HepG2 (cell line): Measurements from ENCODE around the gene B4GALT7. TPM values are rescaled to one million over a fixed set of nuclear protein-coding genes. Genes with fewer than 3 reads are reported as not detected.
A peak's percentile ranks its signal among the peaks of the same experiment; 100 is the strongest.

Experiments
- ATAC-seq: fragments of 200-7000 bp; cut with Tn5 transposase; 3 replicates; pipeline ENCODE4 v1.9.1; 2020; ENCODE audit warnings: mild to moderate bottlenecking, moderate library complexity
- BruUV-seq: library from RNA; stranded (reverse); fragments of 400-500 nt; replicated peaks from 2 replicates; lab custom pipeline; 2021; lab: Mats Ljungman, UMichigan
- CTCF ChIA-PET: fragments of 300-600 bp; formaldehyde crosslinking; extraction: SDS; loops from one replicate; lab custom pipeline; 2021; ENCODE audit warnings: low total read pairs, inconsistent platforms, low intra/inter-chr PET ratio; lab: Yijun Ruan, JAX
- POLR2A ChIA-PET: fragments of 350-600 bp; sonication (Branson Sonifier 250); formaldehyde crosslinking; loops from one replicate; lab custom pipeline; 2020; ENCODE audit warnings: antibody characterized with exemption, inconsistent platforms; lab: Yijun Ruan, JAX
- DNase-seq: peaks from one replicate; pipeline ENCODE4 v3.0.0-alpha.2; 2015; ENCODE audit warnings: low spot score
- FAIRE-seq: peaks from 3 replicates; lab custom pipeline; 2011; peaks lifted over from hg19 to GRCh38; lab: Jason Lieb, UNC
- H2AFZ ChIP-seq: one replicate; pipeline ENCODE4 v1.6.1; 2011; ENCODE audit warnings: low read length, inconsistent platforms
- H3K27ac ChIP-seq: fragments of 300-600 bp; 3 replicates; pipeline ENCODE4 v1.8.0; 2011; ENCODE audit warnings: mixed run types, mild to moderate bottlenecking, mixed read lengths, low read length, inconsistent platforms; ENCODE audit not compliant: insufficient read depth; ENCODE audit errors: extremely low read length
- H3K27me3 ChIP-seq, 2 experiments: fragments of 200-600 bp in 1 of 2; 2 replicates in 1 of 2; 3 replicates in 1 of 2; pipeline versions ENCODE4 v1.6.0 to v1.8.0; 2011; ENCODE audit warnings: low read length in 2 of 2, mild to moderate bottlenecking in 2 of 2, moderate library complexity in 2 of 2, inconsistent platforms in 1 of 2; ENCODE audit not compliant: insufficient read depth in 2 of 2, control insufficient read depth in 1 of 2
- H3K36me3 ChIP-seq, 2 experiments: fragments of 200-600 bp in 1 of 2; replicated peaks in 1 of 2; 2 replicates in 1 of 2; 3 replicates in 1 of 2; pipeline versions ENCODE4 v1.5.1 to v1.8.0; 2011; ENCODE audit warnings: low read length in 2 of 2, inconsistent platforms in 1 of 2; ENCODE audit not compliant: insufficient read depth in 2 of 2, control insufficient read depth in 1 of 2
- H3K4me1 ChIP-seq: 2 replicates; pipeline ENCODE4 v1.5.1; 2012; ENCODE audit warnings: low read length, inconsistent platforms; ENCODE audit not compliant: insufficient read depth
- H3K4me2 ChIP-seq: 2 replicates; pipeline ENCODE4 v1.6.0; 2011; ENCODE audit warnings: low read depth, low read length, inconsistent platforms
- H3K4me3 ChIP-seq, 3 experiments: fragments of 200-600 bp in 1 of 3; sonication (generic), shearing (Covaris generic) in 1 of 3; replicated peaks in 1 of 3; 2 replicates each; pipeline ENCODE4 v1.5.1; 2011 to 2016; ENCODE audit warnings: low read length in 3 of 3, inconsistent platforms in 2 of 3, low read depth in 2 of 3, mild to moderate bottlenecking in 2 of 3, control low read depth in 1 of 3, mixed read lengths in 1 of 3; ENCODE audit not compliant: insufficient read depth in 1 of 3
- H3K79me2 ChIP-seq: one replicate; pipeline ENCODE4 v1.6.1; 2011; ENCODE audit warnings: low read length, inconsistent platforms; ENCODE audit not compliant: insufficient read depth
- H3K9ac ChIP-seq: 2 replicates; pipeline ENCODE4 v1.6.0; 2011; ENCODE audit warnings: mild to moderate bottlenecking, low read depth, low read length, inconsistent platforms; ENCODE audit not compliant: insufficient read depth
- H3K9me3 ChIP-seq: 2 replicates; pipeline ENCODE4 v1.5.1; 2012; ENCODE audit warnings: mild to moderate bottlenecking, low read length
- H4K20me1 ChIP-seq: 2 replicates; pipeline ENCODE4 v1.6.0; 2011; ENCODE audit warnings: inconsistent platforms, mild to moderate bottlenecking, low read length, moderate library complexity; ENCODE audit not compliant: insufficient read depth
- CREB3 ChIP-seq: sonication (generic); formaldehyde crosslinking; IDR thresholded peaks from 2 replicates; pipeline ENCODE4 v1.5.0; 2020; ENCODE audit warnings: missing genetic modification reagents
- GABPA ChIP-seq, 2 experiments: IDR thresholded peaks; 2 replicates each; pipeline ENCODE4 v1.6.1; 2011 to 2016; ENCODE audit warnings: low read depth in 2 of 2, low read length in 1 of 2, missing biosample characterization in 1 of 2, missing genetic modification characterization in 1 of 2
- GTF2F1 ChIP-seq: fragments of 150-350 bp; IDR thresholded peaks from 2 replicates; pipeline ENCODE4 v1.6.1; 2014; ENCODE audit warnings: low read length
- HBP1 ChIP-seq: IDR thresholded peaks from 2 replicates; pipeline ENCODE4 v1.6.1; 2016; ENCODE audit warnings: low read depth, control low read depth
- HMG20B ChIP-seq: conservative IDR thresholded peaks from 2 replicates; pipeline ENCODE4 v1.6.1; 2016; ENCODE audit warnings: missing genetic modification reagents, missing compliant biosample characterization
- KLF16 ChIP-seq, 2 experiments: sonication (generic) in 1 of 2; formaldehyde crosslinking in 1 of 2; IDR thresholded peaks; 2 replicates each; pipeline versions ENCODE4 v1.6.1 to v1.8.0; 2016 to 2023; ENCODE audit warnings: missing genetic modification reagents in 2 of 2, missing compliant biosample characterization in 1 of 2
- USF2 ChIP-seq, 2 experiments: sonication (generic) in 1 of 2; formaldehyde crosslinking in 1 of 2; IDR thresholded peaks; 2 replicates each; pipeline versions ENCODE4 v1.5.1 to v1.6.1; 2011 to 2020; ENCODE audit warnings: borderline replicate concordance in 1 of 2, low read depth in 1 of 2, low read length in 1 of 2, mild to moderate bottlenecking in 1 of 2, missing genetic modification reagents in 1 of 2, moderate library complexity in 1 of 2
- ZEB1 ChIP-seq: IDR thresholded peaks from 2 replicates; pipeline ENCODE4 v1.6.1; 2012; ENCODE audit warnings: mild to moderate bottlenecking, low read depth, inconsistent platforms; ENCODE audit not compliant: insufficient replicate concordance
- ZNF382 ChIP-seq: sonication (generic); formaldehyde crosslinking; IDR thresholded peaks from 2 replicates; pipeline ENCODE4 v1.5.0; 2020; ENCODE audit warnings: missing genetic modification reagents, mild to moderate bottlenecking, borderline replicate concordance
- ZNF446 ChIP-seq: sonication (generic); formaldehyde crosslinking; IDR thresholded peaks from 2 replicates; pipeline ENCODE4 v1.5.0; 2020; ENCODE audit warnings: mild to moderate bottlenecking, missing genetic modification reagents
- ZNF556 ChIP-seq: sonication (generic); formaldehyde crosslinking; IDR thresholded peaks from 2 replicates; pipeline ENCODE4 v1.4.0; 2020; ENCODE audit warnings: mild to moderate bottlenecking, missing genetic modification reagents, borderline replicate concordance
- WGBS: methylation state at CpG from one replicate; pipeline ENCODE4 v1.1.6; 2017; ENCODE audit warnings: low lambda C conversion rate; 5-methylcytosine and 5-hydroxymethylcytosine counted together
- in situ Hi-C: cut with HindIII; loops from 2 replicates; pipeline ENCODE4 v1.10.0; 2017; ENCODE audit warnings: low pct_unique_long_range_greater_than_20kb; ENCODE audit not compliant: extremely low pct_ligation_motif_present
- intact Hi-C: fragments of 100-400 bp; cut with micrococcal nuclease; formaldehyde crosslinking; loops from one replicate; pipeline ENCODE4 v1.10.0; 2022; ENCODE audit not compliant: unreplicated experiment
- polyA plus RNA-seq, 8 experiments: library from polyadenylated mRNA; depleted of rRNA in 3 of 8; stranded (reverse) in 7 of 8; unstranded in 1 of 8; fragments of >200 nt; fragmentation: Illumina TruSeq in 4 of 8; extraction: Trizol in 4 of 8; gene quantifications; 2 replicates each; pipeline versions ENCODE4 v1.2.1 to v1.2.3, GENCODE V29; 2011 to 2016; ENCODE audit warnings: low read depth in 4 of 8, missing spikeins in 1 of 8, mixed read lengths in 1 of 8; ENCODE audit not compliant: insufficient read depth in 1 of 8
- total RNA-seq, 5 experiments: library from RNA; depleted of rRNA; stranded (reverse); fragments of >200 nt; fragmentation: Illumina TruSeq; extraction: Trizol; gene quantifications; 2 replicates each; pipeline ENCODE4 v1.2.3, GENCODE V29; 2016; ENCODE audit warnings: low read depth in 1 of 5
- TF ChIP-seq, protein P1 (sequence below): sonication (generic); formaldehyde crosslinking; IDR thresholded peaks from 2 replicates; pipeline ENCODE4 v1.8.0; 2022; ENCODE audit warnings: mild to moderate bottlenecking, missing genetic modification reagents, borderline replicate concordance

B4GALT7 gene
- total and polyA plus RNA-seq, 2 of the 13 experiments (the other 11 are each of a cell fraction or from before 2014, with no cell fraction given), result 16.4 to 20.5 TPM

- no TSS peak for BruUV-seq
- Histone ChIP-seq H3K79me2 (peaks cover 20% of the 10 kb centered on the region), H3K27me3 (peaks cover 0 to under 1% of the 10 kb centered on the region in 2 experiments; a peak in 1 of 5 replicates), H3K4me2 (peak overlapping the region; percentile 69), H3K4me3 (peak overlapping the region; percentile 22 to 97 (median 95); a peak in 4 of 6 replicates), H3K36me3 (peaks cover 24 to 34% of the 10 kb centered on the region in 2 experiments), H3K27ac (no peak overlapping the region), H3K9ac (no peak overlapping the region), H4K20me1 (no peaks in the 10 kb centered on the region), H2AFZ (peak overlapping the region; percentile 22), H3K9me3 (no peaks in the 10 kb centered on the region), H3K4me1 (peaks cover 41% of the 10 kb centered on the region)
- in situ Hi-C loops (no loop called here), intact Hi-C loops (loop anchor here (5.0 kb wide), 1 partner anchor 44 kb away; no protein-coding TSS in a partner anchor)
- ATAC-seq (no peak), FAIRE-seq (no peak), DNase-seq (no peak)
- TF ChIP-seq, protein P1, sequence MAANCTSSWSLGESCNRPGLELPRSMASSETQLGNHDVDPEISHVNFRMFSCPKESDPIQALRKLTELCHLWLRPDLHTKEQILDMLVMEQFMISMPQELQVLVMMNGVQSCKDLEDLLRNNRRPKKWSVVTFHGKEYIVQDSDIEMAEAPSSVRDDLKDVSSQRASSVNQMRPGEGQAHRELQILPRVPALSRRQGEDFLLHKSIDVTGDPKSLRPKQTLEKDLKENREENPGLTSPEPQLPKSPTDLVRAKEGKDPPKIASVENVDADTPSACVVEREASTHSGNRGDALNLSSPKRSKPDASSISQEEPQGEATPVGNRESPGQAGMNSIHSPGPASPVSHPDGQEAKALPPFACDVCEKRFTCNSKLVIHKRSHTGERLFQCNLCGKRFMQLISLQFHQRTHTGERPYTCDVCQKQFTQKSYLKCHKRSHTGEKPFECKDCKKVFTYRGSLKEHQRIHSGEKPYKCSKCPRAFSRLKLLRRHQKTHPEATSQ (CRISPR knock-in tag), result no peak
- TF ChIP-seq USF2 (IDR thresholded peaks at IDR 0.05; ENCODE audit: low read depth, low read length) (no peak), USF2 (CRISPR knock-in tag; IDR thresholded peaks at IDR 0.05; ENCODE audit: borderline replicate concordance) (no peak), GTF2F1 (no peak), KLF16 (CRISPR knock-in tag; IDR thresholded peaks at IDR 0.05) (no peak), GABPA (IDR thresholded peaks at IDR 0.05; ENCODE audit: low read depth, low read length) (no peak), GABPA (CRISPR knock-in tag; IDR thresholded peaks at IDR 0.05; ENCODE audit: low read depth) (0 out of 2 replicates have a peak, but pooled peaks have one; percentile 9), ZEB1 (no peak), ZNF556 (CRISPR knock-in tag) (no peak), HBP1 (no peak), ZNF446 (CRISPR knock-in tag) (0 out of 2 replicates have a peak, but pooled peaks have one; percentile 1), HMG20B (CRISPR knock-in tag) (peak; percentile 89; the same call in 1 of the 2 replicates), ZNF382 (no peak), CREB3 (CRISPR knock-in tag) (0 out of 2 replicates have a peak, but pooled peaks have one; percentile 63)
- POLR2A ChIA-PET, result interaction anchor here (1.0 to 2.0 kb wide), 4 partner anchors 16 to 75 kb away, joined by 3 to 12 read pairs (median 4); partner anchors contain the start of gene DDX41
- WGBS, result 49% methylated on average over 8 of the region's 8 CpGs
- CTCF ChIA-PET, result no interaction called here
Observed at GRCh38 chr5:177591690-177592009, 8.3 kb upstream of the B4GALT7 start.
